Tibial nerve (tissue), 3 donors: ENCODE results near the gene PIN1.

Experiments used
- POLR2A ChIP-seq, 2 donors: fragments of 450-650 bp; IDR thresholded peaks; one replicate each; pipeline ENCODE4 v1.6.1; 2017; ENCODE audit warnings: antibody characterized with exemption in 2 of 2, mild to moderate bottlenecking in 2 of 2, moderate library complexity in 2 of 2
- TF ChIP-seq, protein P1 (sequence below), 5 experiments: fragments of 200-600 bp in 3 of 5; fragments of 450-650 bp in 2 of 5; sonication (generic) in 3 of 5; IDR thresholded peaks; one replicate each; pipeline ENCODE4 v1.5.1; 2016 to 2019; ENCODE audit warnings: antibody characterized with exemption in 5 of 5, mild to moderate bottlenecking in 3 of 5, moderate library complexity in 2 of 5

DNA sequence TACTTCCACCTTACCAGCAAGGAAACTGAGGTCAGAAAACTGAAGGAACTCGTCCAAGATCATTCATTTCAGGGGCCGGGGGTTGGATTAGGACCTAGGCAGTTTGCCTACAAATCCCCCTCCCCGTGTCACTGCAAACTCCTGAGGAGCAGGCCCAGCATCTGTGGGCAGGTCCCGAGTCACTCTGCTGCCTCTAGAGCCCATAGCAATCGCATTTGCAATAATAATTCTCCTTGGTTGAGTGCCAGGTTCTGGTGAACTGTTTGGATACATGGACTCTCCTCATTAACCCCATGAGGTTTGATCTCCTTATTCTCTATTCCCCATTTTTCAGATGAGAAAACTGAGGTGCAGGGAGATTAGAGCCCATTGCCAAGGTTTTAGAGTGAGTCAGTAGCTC is 903 bp downstream of the PIN1 start:
- TF ChIP-seq POLR2A (IDR thresholded peaks at IDR 0.05): no peak
- TF ChIP-seq, protein P1, sequence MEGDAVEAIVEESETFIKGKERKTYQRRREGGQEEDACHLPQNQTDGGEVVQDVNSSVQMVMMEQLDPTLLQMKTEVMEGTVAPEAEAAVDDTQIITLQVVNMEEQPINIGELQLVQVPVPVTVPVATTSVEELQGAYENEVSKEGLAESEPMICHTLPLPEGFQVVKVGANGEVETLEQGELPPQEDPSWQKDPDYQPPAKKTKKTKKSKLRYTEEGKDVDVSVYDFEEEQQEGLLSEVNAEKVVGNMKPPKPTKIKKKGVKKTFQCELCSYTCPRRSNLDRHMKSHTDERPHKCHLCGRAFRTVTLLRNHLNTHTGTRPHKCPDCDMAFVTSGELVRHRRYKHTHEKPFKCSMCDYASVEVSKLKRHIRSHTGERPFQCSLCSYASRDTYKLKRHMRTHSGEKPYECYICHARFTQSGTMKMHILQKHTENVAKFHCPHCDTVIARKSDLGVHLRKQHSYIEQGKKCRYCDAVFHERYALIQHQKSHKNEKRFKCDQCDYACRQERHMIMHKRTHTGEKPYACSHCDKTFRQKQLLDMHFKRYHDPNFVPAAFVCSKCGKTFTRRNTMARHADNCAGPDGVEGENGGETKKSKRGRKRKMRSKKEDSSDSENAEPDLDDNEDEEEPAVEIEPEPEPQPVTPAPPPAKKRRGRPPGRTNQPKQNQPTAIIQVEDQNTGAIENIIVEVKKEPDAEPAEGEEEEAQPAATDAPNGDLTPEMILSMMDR (IDR thresholded peaks at IDR 0.05): no peak
